DMS 273 treated with DMSO at 0.1 percent for 48 hours (cell line): ENCODE data around the gene DENND1A.

Source experiments
- DNase-seq: peaks from one replicate; lab custom pipeline; 2025; lab: John Stamatoyannopoulos, UW

DENND1A gene

GRCh38 chr9:123487944-123488548 is 441.9 kb downstream of the DENND1A start:
- DNase-seq = no peak

- no peak for DNase-seq
These were observed 443.5 kb downstream of the DENND1A start for GRCh38 chr9:123486431-123486830.

- DNase-seq = no peak
These were observed 444.7 kb downstream of the DENND1A start for GRCh38 chr9:123485216-123485615.

GRCh38 chr9:123484130-123484529 is 445.8 kb downstream of the DENND1A start:
- DNase-seq = no peak

GRCh38 chr9:123483191-123483803 is 446.6 kb downstream of the DENND1A start:
- no peak for DNase-seq

GRCh38 chr9:123482295-123482968 is 447.5 kb downstream of the DENND1A start:
- no peak for DNase-seq

- no peak for DNase-seq
These were observed 448.6 kb downstream of the DENND1A start for GRCh38 chr9:123481209-123481865.

- DNase-seq = no peak
These were observed 449.1 kb downstream of the DENND1A start for GRCh38 chr9:123480791-123481190.

GRCh38 chr9:123480096-123480495 is 449.8 kb downstream of the DENND1A start:
- DNase-seq = no peak

GRCh38 chr9:123478967-123479602 is 450.8 kb downstream of the DENND1A start:
- no peak for DNase-seq

- DNase-seq = no peak
These were observed 451.8 kb downstream of the DENND1A start for GRCh38 chr9:123478160-123478559.

- no peak for DNase-seq
These were observed 454.5 kb downstream of the DENND1A start for GRCh38 chr9:123475407-123475806.

- DNase-seq = peak; percentile 93
These were observed 456.9 kb downstream of the DENND1A start for GRCh38 chr9:123472862-123473614.

GRCh38 chr9:123471843-123472570 is 457.9 kb downstream of the DENND1A start:
- no peak for DNase-seq

- DNase-seq = no peak
These were observed 458.7 kb downstream of the DENND1A start for GRCh38 chr9:123470991-123471770.

GRCh38 chr9:123470121-123470782 is 459.7 kb downstream of the DENND1A start:
- no peak for DNase-seq

GRCh38 chr9:123469282-123469681 is 460.6 kb downstream of the DENND1A start:
- DNase-seq = no peak

GRCh38 chr9:123468541-123468940 is 461.4 kb downstream of the DENND1A start:
- no peak for DNase-seq

GRCh38 chr9:123465304-123465703 is 464.6 kb downstream of the DENND1A start:
- DNase-seq = no peak

- no peak for DNase-seq
These were observed 469.8 kb downstream of the DENND1A start for GRCh38 chr9:123460091-123460490.
